ENCODE results near the gene LRPAP1.
"Not testable (repeated sequence)": the region's sequence is repeated elsewhere in the genome, so short reads cannot be mapped to it uniquely, and the experiment has no call there.

Gene LRPAP1

DNA sequence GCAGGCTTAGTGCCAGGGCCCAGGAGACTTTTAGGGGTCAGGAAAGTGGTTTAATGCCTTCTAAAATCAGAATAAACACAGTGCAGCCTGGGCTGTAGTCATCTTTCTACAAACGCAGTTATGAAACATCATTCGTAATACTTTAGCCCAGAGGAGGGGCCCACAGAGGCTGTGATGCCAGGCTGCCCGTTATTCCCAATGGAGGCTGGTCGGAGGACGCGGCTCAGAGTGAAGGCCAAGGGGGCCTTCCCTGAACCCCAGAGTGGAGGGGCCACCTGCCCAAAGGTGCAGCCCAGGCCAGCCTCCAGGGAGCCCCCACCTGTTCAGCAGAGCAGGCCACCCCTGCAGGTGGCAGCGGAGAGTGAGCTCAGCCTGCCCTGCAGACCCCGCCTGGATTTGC lies 29.9 kb upstream of the LRPAP1 start:
- DNase-seq (ENCODE audit: low read depth, low spot score) = not testable (repeated sequence)

DNA sequence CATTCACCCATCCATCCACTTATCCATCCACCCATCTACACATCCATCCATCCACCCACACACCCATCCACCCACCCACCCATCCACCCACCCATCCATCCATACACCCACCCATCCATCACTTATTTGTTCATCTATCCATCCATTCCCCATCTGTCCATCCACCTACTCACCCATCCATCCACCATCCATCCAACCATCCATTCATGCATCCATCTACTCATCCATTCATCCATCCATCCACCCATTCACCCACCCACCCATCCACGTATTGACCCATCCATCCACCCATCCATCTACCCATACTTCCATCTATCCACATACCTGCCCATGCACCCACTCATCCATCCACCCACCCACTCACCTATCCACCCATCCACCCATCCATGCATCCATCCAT lies 28.2 kb upstream of the LRPAP1 start:
- DNase-seq (ENCODE audit: low read depth, low spot score) = not testable (repeated sequence)

DNA sequence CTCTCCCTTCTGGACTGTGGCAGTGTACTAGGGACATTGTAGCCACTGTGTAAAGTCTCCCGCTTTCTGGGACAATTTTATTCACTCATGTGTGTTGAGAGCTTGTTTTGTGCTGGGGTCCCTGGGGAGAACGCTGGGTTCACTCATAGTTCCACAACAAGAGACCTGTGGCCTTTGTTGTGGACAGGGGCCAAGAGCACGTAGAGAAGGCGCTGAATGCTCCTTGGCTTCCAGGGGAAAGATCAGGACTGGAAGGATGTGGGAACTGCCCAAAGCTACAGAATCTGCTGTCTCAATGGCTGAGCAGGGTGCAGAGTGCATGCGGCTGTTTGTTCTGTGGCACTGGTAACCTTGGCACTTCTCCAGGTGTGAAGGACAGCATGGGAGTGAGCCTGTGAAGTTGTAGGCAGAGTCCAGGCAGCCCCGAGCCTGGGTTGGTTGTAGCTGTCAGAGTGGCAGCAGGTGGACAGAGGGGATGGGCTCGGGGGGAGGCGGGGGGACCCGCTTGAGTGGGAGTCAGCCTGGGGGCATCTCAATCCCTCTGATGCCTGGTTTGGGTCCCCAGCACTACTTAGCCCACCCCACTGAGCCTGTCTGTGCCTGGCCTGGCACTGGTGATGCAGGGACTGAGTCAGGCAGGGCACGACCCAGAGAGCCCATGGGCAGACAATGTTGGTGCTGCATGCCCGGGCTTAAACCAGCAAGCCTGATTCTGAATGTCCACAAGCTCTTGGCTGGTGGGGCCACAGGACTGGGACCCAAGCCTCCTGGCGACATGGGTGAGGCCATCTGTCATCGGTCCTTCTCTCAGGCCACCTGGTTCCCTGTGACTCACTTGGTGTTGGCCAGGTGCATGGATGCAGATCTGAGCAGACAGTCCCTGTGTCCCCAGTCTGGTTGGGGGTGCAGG lies 27.4 kb upstream of the LRPAP1 start:
- DNase-seq (ENCODE audit: low read depth, low spot score) = not testable (repeated sequence)

DNA sequence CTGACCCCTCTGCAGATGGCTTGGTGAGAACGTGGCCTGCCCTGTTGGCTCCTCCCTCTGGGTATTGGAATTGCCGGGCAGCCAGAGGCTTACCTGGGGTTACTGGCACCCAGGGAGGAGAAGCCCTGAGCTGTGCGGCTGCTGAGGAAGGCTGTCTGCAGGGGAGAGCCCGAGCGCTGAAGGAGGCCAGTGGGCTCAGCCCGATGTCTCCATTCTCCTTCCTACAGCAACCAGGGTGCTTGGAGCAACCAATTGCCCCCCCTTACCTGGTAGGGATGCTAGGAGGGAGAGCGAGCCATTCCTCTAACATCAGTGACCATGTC lies 26.3 kb upstream of the LRPAP1 start:
- DNase-seq (ENCODE audit: low read depth, low spot score) = not testable (repeated sequence)

DNA sequence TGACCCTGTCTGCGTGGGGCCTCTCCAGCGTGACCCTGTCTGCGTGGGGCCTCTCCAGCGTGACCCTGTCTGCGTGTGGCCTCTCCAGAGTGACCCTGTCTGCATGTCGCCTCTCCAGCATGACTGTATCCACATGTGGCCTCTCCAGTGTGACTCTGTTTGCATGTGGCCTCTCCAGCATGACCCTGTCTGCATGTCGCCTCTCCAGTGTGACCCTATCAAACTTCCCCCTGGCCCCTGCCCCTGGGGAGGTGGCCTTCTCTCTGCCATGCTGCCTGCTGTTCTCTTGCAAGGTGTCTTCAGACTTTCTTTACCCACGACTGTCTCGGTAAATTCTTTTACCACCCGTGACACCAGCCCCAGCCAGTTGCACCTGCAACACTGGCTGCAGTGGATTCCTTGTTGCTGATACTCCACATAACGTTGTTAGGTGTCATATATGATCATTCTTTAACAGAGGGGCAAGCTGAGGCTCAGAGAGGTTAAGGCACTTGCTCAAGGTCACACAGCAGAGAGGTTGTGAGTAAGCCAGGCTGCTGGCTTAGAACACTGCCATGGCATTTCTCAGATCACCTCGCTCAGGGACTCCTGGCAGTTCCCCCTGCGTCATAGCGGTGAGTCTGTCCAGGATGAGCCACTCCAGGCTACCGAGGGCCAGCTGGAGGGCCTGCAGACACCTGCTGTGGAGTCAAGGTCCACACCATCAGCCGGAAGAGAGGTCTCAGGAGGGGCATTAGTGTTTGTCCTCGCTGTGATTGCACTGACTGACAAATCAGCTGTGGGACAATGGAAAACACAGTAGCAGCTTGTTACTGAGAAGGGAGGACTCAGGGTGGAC lies 25.7 kb upstream of the LRPAP1 start:
- DNase-seq (ENCODE audit: low read depth, low spot score) = not testable (repeated sequence)

DNA sequence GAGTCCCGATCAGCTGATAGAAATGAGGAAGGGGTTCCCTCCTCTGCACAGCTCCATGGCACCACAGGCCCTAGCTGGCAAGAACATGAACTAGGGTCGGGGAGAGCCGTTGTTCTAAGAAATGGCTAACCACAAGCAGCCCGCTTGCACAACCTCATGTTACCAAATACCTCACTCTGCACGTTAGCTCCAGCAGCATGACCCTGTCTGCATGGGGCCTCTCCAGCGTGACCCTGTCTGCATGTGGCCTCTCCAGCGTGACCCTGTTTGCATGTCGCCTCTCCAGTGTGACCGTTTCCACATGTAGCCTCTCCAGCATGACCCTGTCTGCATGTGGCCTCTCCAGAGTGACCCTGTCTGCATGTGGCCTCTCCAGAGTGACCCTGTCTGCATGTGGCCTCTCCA lies 24.9 kb upstream of the LRPAP1 start:
- DNase-seq (ENCODE audit: low read depth, low spot score) = not testable (repeated sequence)

DNA sequence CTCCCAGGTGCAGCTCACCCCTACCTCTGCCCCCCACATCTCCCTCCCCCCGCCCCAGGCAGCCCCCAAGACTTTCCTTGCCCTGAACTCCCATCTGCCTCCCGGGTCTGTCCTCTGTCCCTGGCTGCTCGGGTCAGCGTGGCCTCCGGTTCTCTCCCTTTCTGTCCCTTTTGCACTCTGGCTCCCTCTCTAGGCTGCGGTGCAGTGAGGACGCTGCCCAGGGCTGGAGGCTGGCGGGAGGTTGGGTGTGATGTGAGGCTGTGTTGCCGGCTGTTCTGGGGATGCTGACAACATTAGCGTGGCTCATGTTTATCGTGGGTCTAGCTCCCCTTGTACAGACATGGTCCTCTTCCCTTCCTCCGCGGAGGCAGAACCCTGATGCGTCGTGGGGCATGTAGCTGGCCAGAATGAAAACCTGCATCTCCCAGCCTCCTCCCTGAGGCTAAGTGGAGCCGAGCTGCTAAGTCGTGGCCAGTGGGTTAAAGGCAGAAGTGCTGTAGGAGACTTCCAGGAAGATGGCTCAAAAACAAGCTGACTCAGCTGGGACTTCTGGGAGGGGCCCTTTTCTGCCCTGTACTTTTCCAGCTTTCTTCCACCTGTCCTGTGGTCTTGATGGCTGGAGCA lies 24.1 kb upstream of the LRPAP1 start:
- DNase-seq (ENCODE audit: low read depth, low spot score) = not testable (repeated sequence)

DNA sequence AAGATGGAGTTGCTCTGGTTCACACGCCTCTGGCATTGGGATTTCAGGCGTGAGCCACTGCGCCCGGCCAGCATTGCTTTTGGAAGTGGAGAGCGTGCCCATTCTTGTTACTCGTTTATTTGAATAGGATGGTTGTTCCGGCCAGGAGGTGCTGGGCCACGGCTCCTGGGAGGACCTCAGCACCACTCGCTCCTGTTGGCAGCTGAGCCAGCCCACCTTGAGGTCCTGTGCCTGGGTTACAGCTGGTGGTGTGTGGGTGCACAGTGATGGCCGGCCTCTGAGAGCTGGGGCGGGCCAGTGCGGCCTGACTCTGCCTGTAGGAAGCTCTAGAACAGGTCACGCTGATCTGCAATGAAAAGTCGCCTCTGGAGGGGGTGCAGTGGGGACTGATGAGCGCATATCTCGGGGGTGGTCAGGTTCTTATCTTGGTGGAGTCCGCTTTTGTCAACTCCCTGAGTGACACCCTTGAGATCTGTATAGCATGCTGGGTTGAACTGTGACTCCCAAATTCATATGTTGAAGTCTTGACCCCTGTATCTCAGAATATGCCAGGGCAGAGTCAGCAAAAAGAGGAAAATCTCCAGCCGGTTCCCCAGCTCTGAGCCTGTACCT lies 23.3 kb upstream of the LRPAP1 start:
- not testable (repeated sequence) for DNase-seq (ENCODE audit: low read depth, low spot score)

DNA sequence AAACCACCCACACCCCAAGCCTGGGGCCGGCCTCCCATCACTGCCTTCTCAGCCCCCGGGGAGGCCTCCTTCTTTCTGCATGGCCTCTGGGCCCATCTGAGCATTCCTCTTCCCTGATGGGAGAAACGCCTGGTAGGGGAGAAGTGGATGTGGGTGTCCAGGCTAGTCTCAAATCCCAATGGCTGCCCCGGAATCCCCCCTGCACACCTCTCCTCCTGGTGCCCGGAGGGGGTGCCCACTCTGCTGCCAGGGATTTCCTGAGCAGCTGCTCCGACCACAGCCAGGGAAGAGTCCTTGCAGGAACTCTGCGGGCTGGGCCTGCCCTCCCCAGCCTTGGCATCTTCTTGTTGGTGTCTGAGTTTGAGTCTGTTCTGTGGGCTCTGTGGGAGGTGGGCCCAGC lies 19.1 kb upstream of the LRPAP1 start:
- not testable (repeated sequence) for DNase-seq (ENCODE audit: low read depth, low spot score)

DNA sequence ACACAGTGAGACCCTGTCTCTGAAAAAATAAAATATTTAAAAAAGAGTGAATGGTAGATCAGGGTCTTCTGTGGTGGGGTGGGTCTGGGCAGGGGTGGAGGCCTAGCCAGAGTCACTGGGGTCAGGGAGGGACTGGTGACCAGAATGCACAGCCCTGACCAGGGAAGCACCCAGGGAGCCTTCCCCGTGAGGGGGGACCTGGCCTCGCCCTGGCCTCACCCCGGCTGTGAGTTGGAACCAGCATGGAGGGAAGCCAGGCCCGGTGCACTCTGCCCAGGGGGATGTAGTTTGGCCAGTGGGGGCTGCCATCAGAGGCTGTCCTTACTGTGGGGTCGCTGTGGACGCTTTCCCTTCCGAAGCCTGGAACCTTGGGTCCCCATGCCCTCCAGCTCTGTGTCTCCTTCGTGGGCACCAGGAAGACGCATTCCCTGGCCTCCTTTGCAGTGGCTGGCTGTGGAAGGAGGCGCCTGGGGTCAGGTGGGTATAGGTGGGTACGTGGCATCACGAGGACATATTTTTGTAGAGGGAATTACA lies 18.6 kb upstream of the LRPAP1 start:
- not testable (repeated sequence) for DNase-seq (ENCODE audit: low read depth, low spot score)

DNA sequence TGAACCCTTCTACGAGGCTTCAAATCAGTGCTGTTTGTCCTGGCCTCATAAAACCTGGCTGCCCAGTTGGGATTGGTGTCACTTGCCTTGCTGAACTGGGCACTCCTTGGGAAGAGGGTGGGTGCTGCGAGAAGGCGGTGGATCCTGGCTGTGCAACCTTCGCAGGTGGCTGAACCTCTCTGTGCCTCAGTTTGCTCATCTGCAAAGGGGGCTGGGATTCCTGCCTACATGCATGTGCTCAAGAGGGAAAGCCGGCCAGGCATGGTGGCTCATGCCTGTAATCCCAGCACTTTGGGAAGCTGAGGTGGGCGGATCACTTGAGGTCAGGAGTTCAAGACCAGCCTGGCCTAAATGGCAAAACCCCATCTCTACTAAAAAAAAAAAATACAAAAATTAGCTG lies 17.8 kb upstream of the LRPAP1 start:
- not testable (repeated sequence) for DNase-seq (ENCODE audit: low read depth, low spot score)

DNA sequence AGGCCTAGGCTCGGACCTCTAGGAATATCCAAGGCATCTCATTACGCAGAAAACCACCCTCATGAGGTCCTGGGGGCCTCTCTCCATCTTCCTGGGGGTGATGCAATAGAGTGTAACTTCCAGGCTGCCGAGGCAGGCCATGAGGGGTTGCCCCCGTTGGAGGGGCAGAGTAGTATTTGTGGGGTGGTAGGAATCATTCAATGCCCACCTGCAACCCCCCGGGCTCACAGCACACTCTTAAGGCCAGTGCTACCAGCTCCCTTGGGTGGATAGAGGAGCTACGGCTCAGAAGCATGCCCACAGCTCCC lies 17.4 kb upstream of the LRPAP1 start:
- DNase-seq (ENCODE audit: low read depth, low spot score) = not testable (repeated sequence)

DNA sequence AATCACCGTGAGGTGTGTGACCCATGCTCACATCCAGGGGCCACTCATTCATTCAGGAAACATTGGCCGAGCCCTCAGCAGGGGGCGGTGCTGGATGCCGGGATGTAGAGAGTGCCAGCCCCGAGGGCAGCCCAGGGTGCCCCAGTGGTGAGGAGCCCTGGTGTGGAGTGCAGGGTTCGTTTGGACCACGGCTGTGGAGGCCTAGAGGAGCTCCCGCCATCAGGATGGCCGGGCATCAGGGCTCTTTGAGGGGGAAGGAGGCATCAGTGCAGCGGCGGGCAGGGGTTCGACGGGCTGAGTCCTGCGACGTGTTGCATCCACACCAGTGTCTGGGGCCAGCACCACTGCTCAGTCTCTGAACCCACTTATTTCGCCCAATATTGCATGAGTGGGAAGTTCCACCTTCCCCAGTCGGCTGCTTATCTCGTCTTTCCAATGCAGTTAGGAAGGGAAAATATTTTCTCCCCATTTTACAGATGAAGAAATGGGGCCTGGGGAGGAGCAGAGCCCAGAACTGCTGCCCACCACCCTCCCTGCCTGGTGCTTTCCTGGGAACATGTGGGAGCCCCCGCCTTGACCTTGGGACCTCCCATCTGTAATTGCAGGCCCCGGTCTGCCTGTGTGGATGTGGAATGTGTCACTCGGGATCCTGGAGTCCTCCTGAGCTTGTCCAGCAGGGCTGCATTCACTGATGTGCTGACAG lies 16.9 kb upstream of the LRPAP1 start:
- DNase-seq (ENCODE audit: low read depth, low spot score) = not testable (repeated sequence)

DNA sequence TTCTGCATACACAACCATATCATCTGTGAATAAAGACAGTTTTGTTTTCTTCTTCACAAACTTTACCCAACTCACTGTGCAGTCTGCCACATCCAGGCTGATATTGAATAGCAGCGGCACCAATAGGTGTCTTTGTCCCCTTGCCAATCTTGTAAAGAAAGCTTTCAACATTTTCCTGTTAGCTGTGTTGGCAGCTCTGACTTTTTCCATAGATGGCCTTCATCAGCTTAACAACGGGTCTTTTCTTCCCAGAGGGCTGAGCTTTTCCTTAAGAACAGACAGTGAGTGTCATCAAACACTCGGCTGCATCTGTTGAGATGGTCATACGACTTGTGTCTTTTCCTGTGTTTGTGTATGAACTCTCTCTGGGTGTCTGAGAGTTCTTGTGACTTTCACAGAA lies 14.5 kb upstream of the LRPAP1 start:
- not testable (repeated sequence) for DNase-seq (ENCODE audit: low read depth, low spot score)

DNA sequence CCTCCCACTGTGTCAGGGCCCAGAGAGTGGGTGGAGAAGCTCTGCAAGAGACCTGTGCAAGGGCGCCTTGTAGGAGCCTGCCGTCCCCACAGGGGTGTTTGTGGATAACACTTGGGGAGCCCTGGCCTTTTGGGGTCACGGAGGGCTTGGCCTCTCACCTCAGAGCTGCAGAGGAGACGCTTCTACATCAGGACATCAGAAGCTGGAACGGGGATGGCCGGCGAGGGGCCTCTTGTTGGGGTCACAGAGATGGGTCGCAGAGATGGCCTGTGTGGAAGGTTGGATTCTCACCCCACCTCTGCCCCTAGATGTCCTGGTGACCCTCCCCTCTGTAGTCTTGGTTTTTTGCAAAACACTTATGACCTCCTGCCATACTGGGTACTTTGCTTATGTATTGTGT lies 13.1 kb upstream of the LRPAP1 start:
- DNase-seq (ENCODE audit: low read depth, low spot score) = not testable (repeated sequence)

DNA sequence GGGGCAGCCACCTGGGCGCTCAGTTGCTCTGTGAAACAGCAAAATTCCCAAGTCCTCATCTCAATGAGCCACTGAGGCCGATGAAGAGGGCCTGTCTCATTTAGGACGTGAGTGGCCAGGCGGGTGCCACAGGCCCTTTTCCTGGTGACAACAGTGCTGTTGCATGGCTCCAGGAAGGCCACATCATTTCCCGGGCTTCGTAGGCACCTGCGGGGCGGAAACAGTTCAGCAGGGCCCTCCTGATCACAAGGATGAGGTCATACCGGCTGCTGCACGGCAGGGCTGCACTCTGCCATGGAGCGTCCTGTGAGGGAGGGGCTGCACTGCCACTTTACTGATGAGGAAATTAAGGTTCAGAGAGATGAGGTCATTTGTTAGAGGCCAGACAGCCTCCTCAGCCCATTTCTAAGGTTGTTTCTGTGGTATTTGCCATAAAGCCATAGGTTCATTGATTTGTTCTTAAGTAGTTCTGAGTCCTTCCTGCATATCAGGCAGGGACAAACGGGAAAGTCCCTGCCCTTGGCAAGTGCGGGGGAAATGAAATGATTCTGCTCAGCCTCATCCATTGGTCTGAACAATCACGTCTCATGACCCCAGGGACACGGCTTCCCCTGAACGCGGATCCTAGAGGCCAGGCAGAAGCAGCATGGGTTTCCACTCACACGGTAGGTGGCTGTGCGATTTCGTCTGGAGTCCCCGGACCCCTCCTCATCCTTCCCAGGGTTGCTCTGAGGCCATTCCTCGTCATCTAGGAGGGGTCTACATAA lies 12.2 kb upstream of the LRPAP1 start:
- DNase-seq (ENCODE audit: low read depth, low spot score) = not testable (repeated sequence)

DNA sequence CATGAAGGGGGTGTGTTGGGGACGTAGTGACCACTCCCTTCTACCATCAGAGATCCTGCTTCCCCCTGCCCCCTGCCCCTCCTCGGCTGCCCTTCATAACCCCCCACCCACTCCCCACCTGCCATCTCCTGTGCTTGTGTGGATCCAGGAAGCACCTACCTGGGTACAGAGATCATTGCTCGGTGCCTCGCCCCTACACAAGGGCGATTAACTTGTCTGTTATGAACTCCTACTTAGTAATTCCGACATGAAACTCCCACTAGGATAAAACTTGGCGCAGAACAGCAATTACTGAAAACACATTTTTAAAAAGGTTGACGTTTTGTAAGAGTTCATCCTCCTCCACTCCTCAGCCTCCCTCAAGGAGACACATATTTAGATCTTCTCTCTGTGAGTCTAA lies 11.2 kb upstream of the LRPAP1 start:
- not testable (repeated sequence) for DNase-seq (ENCODE audit: low read depth, low spot score)

DNA sequence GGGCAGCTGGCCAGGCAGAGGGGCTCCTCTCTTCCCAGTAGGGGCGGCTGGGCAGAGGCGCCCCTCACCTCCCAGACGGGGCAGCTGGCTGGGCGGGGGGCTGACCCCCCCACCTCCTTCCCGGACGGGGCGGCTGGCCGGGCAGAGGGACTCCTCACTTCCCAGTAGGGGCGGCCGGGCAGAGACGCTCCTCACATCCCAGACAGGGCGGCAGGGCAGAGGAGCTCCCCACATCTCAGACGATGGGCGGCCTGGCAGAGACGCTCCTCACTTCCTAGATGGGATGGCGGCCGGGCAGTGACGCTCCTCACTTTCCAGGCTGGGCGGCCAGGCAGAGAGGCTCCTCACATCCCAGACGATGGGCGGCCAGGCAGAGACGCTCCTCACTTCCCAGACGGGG lies 6.7 kb upstream of the LRPAP1 start:
- DNase-seq (ENCODE audit: low read depth, low spot score) = not testable (repeated sequence)

DNA sequence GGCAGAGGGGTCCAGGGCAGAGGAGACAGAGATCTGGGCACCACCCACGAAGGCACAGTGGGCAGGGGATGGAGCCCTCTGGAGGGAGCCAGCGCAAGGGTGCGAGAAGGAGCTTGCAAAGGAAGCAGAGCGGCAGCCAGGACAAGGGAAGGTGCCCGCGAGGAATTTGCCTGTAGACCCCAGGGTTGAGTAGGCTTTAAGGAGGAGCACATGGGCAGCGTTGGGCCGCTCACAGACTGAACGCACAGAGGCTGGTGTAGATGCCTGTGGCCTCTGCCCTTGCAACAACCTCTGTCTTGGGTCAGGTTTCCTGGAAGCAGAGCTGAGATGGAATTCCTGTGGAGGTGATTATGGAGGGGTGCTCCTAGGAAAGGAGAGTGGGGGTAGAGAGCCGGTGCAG lies 3.6 kb upstream of the LRPAP1 start:
- DNase-seq (ENCODE audit: low read depth, low spot score) = not testable (repeated sequence)

DNA sequence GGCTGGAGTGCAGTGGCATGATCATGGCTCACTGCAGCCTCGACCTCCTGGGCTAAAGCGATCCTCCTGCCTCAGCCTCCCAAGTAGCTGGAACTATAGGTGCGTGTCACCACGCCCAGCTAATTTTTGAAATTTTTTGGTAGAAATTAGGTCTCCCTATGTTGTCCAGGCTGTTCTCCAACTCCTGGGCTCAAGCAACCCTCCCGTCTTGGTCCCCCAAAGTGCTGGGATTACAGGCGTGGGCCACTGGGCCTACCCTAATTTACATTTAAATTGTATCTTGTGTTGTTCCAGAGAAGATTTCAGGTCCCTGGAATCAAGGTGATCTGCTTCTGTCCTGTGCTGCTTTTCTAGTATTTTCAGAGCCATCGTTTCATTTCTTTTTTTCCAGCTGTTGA lies 1.2 kb upstream of the LRPAP1 start:
- DNase-seq (ENCODE audit: low read depth, low spot score) = no peak
